GM23338 (cell line): ENCODE results near the gene NDUFA13. TPM values are rescaled to one million over a fixed set of nuclear protein-coding genes. Genes with fewer than 3 reads are reported as not detected.

Source experiments
- ATAC-seq: fragments of 200-7000 bp; cut with Tn5 transposase; 3 replicates; pipeline ENCODE4 v1.9.1; 2020
- DNase-seq: peaks from one replicate; pipeline ENCODE4 v3.0.0-alpha.2; 2015; ENCODE audit warnings: low spot score
- H2AFZ ChIP-seq: fragments of 200-600 bp; sonication (generic); 2 replicates; pipeline ENCODE4 v1.8.0; 2016; ENCODE audit warnings: antibody characterized with exemption, mild to moderate bottlenecking, moderate library complexity
- H3F3A ChIP-seq: fragments of 200-600 bp; sonication (generic); replicated peaks from 2 replicates; pipeline ENCODE4 v1.8.0; 2017; ENCODE audit warnings: antibody characterized with exemption, mixed run types, low read depth
- H3K27ac ChIP-seq: fragments of 200-600 bp; sonication (generic); 2 replicates; pipeline ENCODE4 v1.6.1; 2016; ENCODE audit warnings: low read depth
- H3K27me3 ChIP-seq: fragments of 200-600 bp; sonication (generic); 2 replicates; pipeline ENCODE4 v1.8.0; 2016; ENCODE audit warnings: mild to moderate bottlenecking, mixed run types, moderate library complexity; ENCODE audit not compliant: insufficient read depth
- H3K36me3 ChIP-seq: fragments of 200-600 bp; sonication (generic); 2 replicates; pipeline ENCODE4 v1.8.0; 2016; ENCODE audit warnings: mild to moderate bottlenecking; ENCODE audit not compliant: insufficient read depth
- H3K4me1 ChIP-seq: fragments of 200-600 bp; sonication (generic); 2 replicates; pipeline ENCODE4 v1.8.0; 2016; ENCODE audit warnings: mild to moderate bottlenecking, moderate library complexity; ENCODE audit not compliant: insufficient read depth
- H3K4me2 ChIP-seq: fragments of 200-600 bp; sonication (generic); 2 replicates; pipeline ENCODE4 v1.7.1; 2017; ENCODE audit warnings: mixed run types
- H3K4me3 ChIP-seq: fragments of 200-600 bp; sonication (generic); 2 replicates; pipeline ENCODE4 v1.6.1; 2016; ENCODE audit warnings: mixed run types
- H3K79me2 ChIP-seq: fragments of 200-600 bp; sonication (generic); replicated peaks from 2 replicates; pipeline ENCODE4 v1.8.0; 2017; ENCODE audit warnings: mild to moderate bottlenecking; ENCODE audit not compliant: insufficient read depth
- H3K9me2 ChIP-seq: fragments of 200-600 bp; sonication (generic); 2 replicates; pipeline ENCODE4 v1.8.0; 2017; ENCODE audit not compliant: insufficient read depth
- H4K20me1 ChIP-seq: fragments of 200-600 bp; sonication (generic); replicated peaks from 2 replicates; pipeline ENCODE4 v1.8.0; 2017; ENCODE audit warnings: mild to moderate bottlenecking; ENCODE audit not compliant: insufficient read depth
- H3K27ac Mint-ChIP-seq: 2 replicates; pipeline ENCODE4 v1.8.0; 2020; ENCODE audit warnings: inconsistent platforms, mild to moderate bottlenecking, moderate library complexity, mixed read lengths
- H3K27me3 Mint-ChIP-seq: 3 replicates; pipeline ENCODE4 v1.8.0; 2022; ENCODE audit warnings: low read depth, mild to moderate bottlenecking, moderate library complexity, mixed read lengths, inconsistent platforms; ENCODE audit not compliant: insufficient read depth, poor library complexity
- H3K36me3 Mint-ChIP-seq: 3 replicates; pipeline ENCODE4 v1.8.0; 2021; ENCODE audit warnings: low read depth, mild to moderate bottlenecking, inconsistent platforms, moderate library complexity, mixed read lengths
- H3K4me1 Mint-ChIP-seq: 3 replicates; pipeline ENCODE4 v1.8.0; 2020; ENCODE audit warnings: mild to moderate bottlenecking, inconsistent platforms, mixed read lengths
- H3K4me3 Mint-ChIP-seq: 3 replicates; pipeline ENCODE4 v1.8.0; 2021; ENCODE audit warnings: moderate library complexity, mild to moderate bottlenecking, inconsistent platforms, mixed read lengths
- H3K9me3 Mint-ChIP-seq: 3 replicates; pipeline ENCODE4 v1.8.0; 2020; ENCODE audit warnings: moderate library complexity, mild to moderate bottlenecking, inconsistent platforms, mixed read lengths
- CREB1 ChIP-seq: fragments of 250-450 bp; sonication (Bioruptor Pico); IDR thresholded peaks from 2 replicates; pipeline ENCODE4 v1.5.0; 2020; ENCODE audit warnings: low read depth, mild to moderate bottlenecking, moderate library complexity
- EZH2 ChIP-seq: fragments of 200-600 bp; sonication (generic); IDR thresholded peaks from one replicate; pipeline ENCODE4 v1.8.0; 2017; ENCODE audit warnings: antibody characterized with exemption, mild to moderate bottlenecking, low read depth; ENCODE audit not compliant: unreplicated experiment
- EZH2phosphoT487 ChIP-seq: fragments of 200-600 bp; sonication (generic); IDR thresholded peaks from one replicate; pipeline ENCODE4 v1.8.1; 2018; ENCODE audit warnings: antibody characterized with exemption; ENCODE audit not compliant: unreplicated experiment
- JUNB ChIP-seq: IDR thresholded peaks from one replicate; pipeline ENCODE4 v1.6.1; 2016; ENCODE audit warnings: antibody characterized with exemption; ENCODE audit not compliant: unreplicated experiment
- NANOG ChIP-seq: IDR thresholded peaks from 2 replicates; pipeline ENCODE4 v1.6.1; 2016; ENCODE audit warnings: antibody characterized with exemption, borderline replicate concordance
- POLR2AphosphoS5 ChIP-seq: IDR thresholded peaks from 2 replicates; pipeline ENCODE4 v1.6.1; 2016; ENCODE audit warnings: antibody characterized with exemption, low read depth
- ZNF331 ChIP-seq: fragments of 250-450 bp; sonication (Bioruptor Pico); IDR thresholded peaks from 2 replicates; pipeline ENCODE4 v1.5.0; 2020; ENCODE audit warnings: low read depth, mild to moderate bottlenecking, moderate library complexity
- polyA plus RNA-seq: library from polyadenylated mRNA; unstranded; fragments of >200 nt; fragmentation: Nextera tagmentation; extraction: Ambion mirVana; gene quantifications from 2 replicates; pipeline ENCODE4 v1.2.1, GENCODE V29; 2016
- total RNA-seq: library from RNA; depleted of rRNA; stranded (reverse); fragments of >200 nt; shearing (Covaris generic); gene quantifications from 2 replicates; pipeline ENCODE4 v1.2.3, GENCODE V29; 2014
- TF ChIP-seq, protein P1 (sequence below): IDR thresholded peaks from one replicate; pipeline ENCODE4 v1.6.1; 2018; ENCODE audit warnings: antibody characterized with exemption; ENCODE audit not compliant: unreplicated experiment
- TF ChIP-seq, protein P2 (sequence below): IDR thresholded peaks from 2 replicates; pipeline ENCODE4 v1.6.1; 2016; ENCODE audit warnings: antibody characterized with exemption
- TF ChIP-seq, protein P3 (sequence below), 2 experiments: fragments of 200-600 bp in 1 of 2; sonication (generic) in 1 of 2; conservative IDR thresholded peaks; 2 replicates each; pipeline versions ENCODE4 v1.5.1 to v1.6.1; 2016 to 2017; ENCODE audit warnings: antibody characterized with exemption in 2 of 2, low read depth in 2 of 2, mild to moderate bottlenecking in 2 of 2, moderate library complexity in 1 of 2

Gene NDUFA13
- total and polyA plus RNA-seq, 2 experiments from 2014 or later = 143 to 598 TPM

DNA sequence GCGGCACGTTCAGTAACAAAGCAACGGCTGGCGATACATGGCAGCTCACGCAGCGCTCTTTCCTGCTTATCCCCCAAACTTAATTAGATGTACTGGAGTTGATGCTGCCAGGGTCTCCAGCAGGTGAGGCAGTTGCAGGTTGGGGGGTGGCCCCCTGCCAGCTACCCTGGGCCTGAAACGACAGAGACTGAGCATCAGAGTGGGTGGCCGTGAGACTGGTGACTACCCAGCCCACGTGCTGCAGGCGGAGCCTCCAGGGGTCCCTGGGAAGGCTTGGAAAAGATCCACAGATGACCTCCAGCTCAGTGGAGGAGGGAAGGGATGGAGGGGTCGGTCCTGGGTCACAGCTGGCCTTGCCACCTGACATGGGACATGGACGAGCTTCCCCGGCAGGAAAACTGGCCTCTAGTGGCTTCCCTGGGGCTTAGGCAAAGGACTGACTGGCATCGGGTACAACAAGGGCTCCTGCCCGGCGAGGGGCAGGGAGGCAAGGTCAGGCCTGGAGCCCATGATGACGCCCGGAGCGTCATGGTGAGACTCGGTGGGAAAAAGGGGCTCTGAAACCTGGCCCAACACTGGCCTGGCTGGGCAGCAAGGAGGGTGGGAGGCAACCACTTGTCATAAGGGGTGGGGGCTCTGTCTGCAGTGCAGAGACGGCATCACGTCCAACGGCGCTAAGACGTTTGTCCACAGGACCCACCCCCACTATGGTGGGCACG is 46.1 kb downstream of the NDUFA13 start (continued):
- TF ChIP-seq, protein P1, sequence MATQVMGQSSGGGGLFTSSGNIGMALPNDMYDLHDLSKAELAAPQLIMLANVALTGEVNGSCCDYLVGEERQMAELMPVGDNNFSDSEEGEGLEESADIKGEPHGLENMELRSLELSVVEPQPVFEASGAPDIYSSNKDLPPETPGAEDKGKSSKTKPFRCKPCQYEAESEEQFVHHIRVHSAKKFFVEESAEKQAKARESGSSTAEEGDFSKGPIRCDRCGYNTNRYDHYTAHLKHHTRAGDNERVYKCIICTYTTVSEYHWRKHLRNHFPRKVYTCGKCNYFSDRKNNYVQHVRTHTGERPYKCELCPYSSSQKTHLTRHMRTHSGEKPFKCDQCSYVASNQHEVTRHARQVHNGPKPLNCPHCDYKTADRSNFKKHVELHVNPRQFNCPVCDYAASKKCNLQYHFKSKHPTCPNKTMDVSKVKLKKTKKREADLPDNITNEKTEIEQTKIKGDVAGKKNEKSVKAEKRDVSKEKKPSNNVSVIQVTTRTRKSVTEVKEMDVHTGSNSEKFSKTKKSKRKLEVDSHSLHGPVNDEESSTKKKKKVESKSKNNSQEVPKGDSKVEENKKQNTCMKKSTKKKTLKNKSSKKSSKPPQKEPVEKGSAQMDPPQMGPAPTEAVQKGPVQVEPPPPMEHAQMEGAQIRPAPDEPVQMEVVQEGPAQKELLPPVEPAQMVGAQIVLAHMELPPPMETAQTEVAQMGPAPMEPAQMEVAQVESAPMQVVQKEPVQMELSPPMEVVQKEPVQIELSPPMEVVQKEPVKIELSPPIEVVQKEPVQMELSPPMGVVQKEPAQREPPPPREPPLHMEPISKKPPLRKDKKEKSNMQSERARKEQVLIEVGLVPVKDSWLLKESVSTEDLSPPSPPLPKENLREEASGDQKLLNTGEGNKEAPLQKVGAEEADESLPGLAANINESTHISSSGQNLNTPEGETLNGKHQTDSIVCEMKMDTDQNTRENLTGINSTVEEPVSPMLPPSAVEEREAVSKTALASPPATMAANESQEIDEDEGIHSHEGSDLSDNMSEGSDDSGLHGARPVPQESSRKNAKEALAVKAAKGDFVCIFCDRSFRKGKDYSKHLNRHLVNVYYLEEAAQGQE = no peak
- TF ChIP-seq EZH2phosphoT487 (no peak), POLR2AphosphoS5 (no peak), ZNF331 (no peak), JUNB (no peak), EZH2 (no peak), CREB1 (no peak)
- TF ChIP-seq, protein P2, sequence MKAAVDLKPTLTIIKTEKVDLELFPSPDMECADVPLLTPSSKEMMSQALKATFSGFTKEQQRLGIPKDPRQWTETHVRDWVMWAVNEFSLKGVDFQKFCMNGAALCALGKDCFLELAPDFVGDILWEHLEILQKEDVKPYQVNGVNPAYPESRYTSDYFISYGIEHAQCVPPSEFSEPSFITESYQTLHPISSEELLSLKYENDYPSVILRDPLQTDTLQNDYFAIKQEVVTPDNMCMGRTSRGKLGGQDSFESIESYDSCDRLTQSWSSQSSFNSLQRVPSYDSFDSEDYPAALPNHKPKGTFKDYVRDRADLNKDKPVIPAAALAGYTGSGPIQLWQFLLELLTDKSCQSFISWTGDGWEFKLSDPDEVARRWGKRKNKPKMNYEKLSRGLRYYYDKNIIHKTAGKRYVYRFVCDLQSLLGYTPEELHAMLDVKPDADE = no peak

DNA sequence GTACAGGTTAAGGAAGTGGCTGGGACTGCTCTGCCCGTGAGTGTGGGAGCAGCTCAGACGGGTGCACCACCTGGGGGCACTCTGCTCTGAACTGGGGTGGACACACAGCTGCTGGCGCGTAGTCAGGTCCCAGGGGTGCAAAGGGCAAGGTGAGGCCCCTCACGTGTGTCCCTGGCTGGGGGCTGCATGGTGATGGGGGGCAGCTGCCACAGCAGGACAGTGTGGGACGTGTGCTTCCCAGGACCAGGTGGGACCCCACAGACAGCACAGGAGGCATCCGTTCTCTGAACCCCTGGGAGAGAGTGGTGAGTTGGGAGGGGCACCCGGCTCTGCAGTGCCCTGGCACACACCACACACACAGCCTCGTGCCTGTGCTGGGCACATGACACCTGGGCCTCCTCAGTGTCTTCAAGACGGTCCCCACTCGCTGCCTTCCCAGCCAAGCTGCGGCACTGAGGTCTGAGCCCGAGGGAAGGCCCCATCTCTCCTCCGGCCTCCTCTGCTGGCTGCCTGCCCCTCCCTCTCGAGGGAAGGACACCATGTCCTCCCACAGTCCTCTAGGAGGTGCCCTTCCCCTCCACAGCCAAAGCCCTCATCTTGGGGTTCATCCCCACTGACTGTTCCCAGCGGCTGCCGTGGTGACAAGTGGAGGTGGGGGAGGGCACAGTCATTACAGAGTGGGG is 46.8 kb downstream of the NDUFA13 start:
- H3K4me1 ChIP-seq = peaks cover 10% of the 10 kb centered on the region; the same call in 1 of the 2 replicates
- H3F3A ChIP-seq = 0 out of 2 replicates have a peak, but pooled peaks cover 8% of the 10 kb centered on the region
- no peak overlapping the region for H3K4me2 ChIP-seq
- H3K27me3 ChIP-seq = no peaks in the 10 kb centered on the region
- H3K4me3 Mint-ChIP-seq = no peak overlapping the region
- H3K79me2 ChIP-seq = no peaks in the 10 kb centered on the region
- no peaks in the 10 kb centered on the region for H4K20me1 ChIP-seq
- no peaks in the 10 kb centered on the region for H3K36me3 ChIP-seq
- H3K9me2 ChIP-seq = no peaks in the 10 kb centered on the region
- H3K4me3 ChIP-seq = no peak overlapping the region
- no peak overlapping the region for H3K27ac ChIP-seq
- DNase-seq (peak; percentile 54), ATAC-seq (peak; percentile 81)
- peaks cover 8% of the 10 kb centered on the region for H3K27me3 Mint-ChIP-seq
- no peaks in the 10 kb centered on the region; the same call in 2 of the 3 replicates for H3K9me3 Mint-ChIP-seq
- TF ChIP-seq, protein P2 = no peak
- TF ChIP-seq NANOG (no peak), EZH2phosphoT487 (no peak), JUNB (no peak), CREB1 (no peak)
- TF ChIP-seq, protein P3, sequence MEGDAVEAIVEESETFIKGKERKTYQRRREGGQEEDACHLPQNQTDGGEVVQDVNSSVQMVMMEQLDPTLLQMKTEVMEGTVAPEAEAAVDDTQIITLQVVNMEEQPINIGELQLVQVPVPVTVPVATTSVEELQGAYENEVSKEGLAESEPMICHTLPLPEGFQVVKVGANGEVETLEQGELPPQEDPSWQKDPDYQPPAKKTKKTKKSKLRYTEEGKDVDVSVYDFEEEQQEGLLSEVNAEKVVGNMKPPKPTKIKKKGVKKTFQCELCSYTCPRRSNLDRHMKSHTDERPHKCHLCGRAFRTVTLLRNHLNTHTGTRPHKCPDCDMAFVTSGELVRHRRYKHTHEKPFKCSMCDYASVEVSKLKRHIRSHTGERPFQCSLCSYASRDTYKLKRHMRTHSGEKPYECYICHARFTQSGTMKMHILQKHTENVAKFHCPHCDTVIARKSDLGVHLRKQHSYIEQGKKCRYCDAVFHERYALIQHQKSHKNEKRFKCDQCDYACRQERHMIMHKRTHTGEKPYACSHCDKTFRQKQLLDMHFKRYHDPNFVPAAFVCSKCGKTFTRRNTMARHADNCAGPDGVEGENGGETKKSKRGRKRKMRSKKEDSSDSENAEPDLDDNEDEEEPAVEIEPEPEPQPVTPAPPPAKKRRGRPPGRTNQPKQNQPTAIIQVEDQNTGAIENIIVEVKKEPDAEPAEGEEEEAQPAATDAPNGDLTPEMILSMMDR (conservative IDR thresholded peaks at IDR 0.05; ENCODE audit: low read depth in 2 of 2) = peak; percentile 41 to 73
- TF ChIP-seq, protein P1 = no peak
- H2AFZ ChIP-seq = no peak overlapping the region
- H3K36me3 Mint-ChIP-seq = peaks cover 3% of the 10 kb centered on the region; the same call in 1 of the 3 replicates
- H3K4me1 Mint-ChIP-seq = peaks cover 10% of the 10 kb centered on the region; the same call in 2 of the 3 replicates
- H3K27ac Mint-ChIP-seq = no peak overlapping the region
